H1 (cell line): Measurements from ENCODE around the gene PKP3. TPM values are rescaled to one million over a fixed set of nuclear protein-coding genes. Genes with fewer than 3 reads are reported as not detected.

Source experiments
- CTCF ChIA-PET: fragments of 300-600 bp; sonication (Branson Sonifier 250); formaldehyde crosslinking; loops from one replicate; lab custom pipeline; 2021; ENCODE audit not compliant: partially characterized antibody; lab: Charles Lee
- POLR2A ChIA-PET: fragments of 300-600 bp; sonication (Branson Sonifier 250); formaldehyde crosslinking; loops from one replicate; lab custom pipeline; 2021; ENCODE audit warnings: inconsistent platforms; ENCODE audit not compliant: partially characterized antibody; lab: Charles Lee
- DNase-seq, 2 experiments: peaks; one replicate each; pipeline versions ENCODE4 v3.0.0 to v3.0.0-alpha.2; 2010 to 2022; ENCODE audit warnings: low spot score in 2 of 2, low read depth in 1 of 2, mixed read lengths in 1 of 2
- FAIRE-seq: peaks from 2 replicates; lab custom pipeline; 2011; peaks lifted over from hg19 to GRCh38; lab: Jason Lieb, UNC
- H2AFZ ChIP-seq: 2 replicates; pipeline ENCODE4 v1.8.1; 2012; ENCODE audit warnings: low read length, inconsistent platforms
- H2AK5ac ChIP-seq: 2 replicates; pipeline ENCODE4 v1.6.1; 2013; ENCODE audit warnings: low read depth, low read length
- H2BK120ac ChIP-seq: replicated peaks from 2 replicates; pipeline ENCODE3; 2013; ENCODE audit warnings: low read depth, low read length, inconsistent platforms
- H2BK12ac ChIP-seq: 2 replicates; pipeline ENCODE4 v1.6.1; 2013; ENCODE audit warnings: low read depth, low read length
- H2BK15ac ChIP-seq: 2 replicates; pipeline ENCODE4 v1.6.1; 2013; ENCODE audit warnings: low read length
- H2BK20ac ChIP-seq: 2 replicates; pipeline ENCODE4 v1.6.1; 2013; ENCODE audit warnings: low read length
- H2BK5ac ChIP-seq: 2 replicates; pipeline ENCODE4 v1.6.1; 2013; ENCODE audit warnings: low read depth, low read length
- H3K14ac ChIP-seq: 2 replicates; pipeline ENCODE4 v1.6.1; 2013; ENCODE audit warnings: inconsistent platforms; ENCODE audit not compliant: insufficient read length
- H3K18ac ChIP-seq: 2 replicates; pipeline ENCODE4 v1.6.1; 2013; ENCODE audit warnings: low read length; ENCODE audit errors: extremely low read depth
- H3K23ac ChIP-seq: 2 replicates; pipeline ENCODE4 v1.6.1; 2013; ENCODE audit warnings: inconsistent platforms; ENCODE audit not compliant: insufficient read length
- H3K23me2 ChIP-seq: 2 replicates; pipeline ENCODE4 v1.6.1; 2013; ENCODE audit warnings: low read depth, low read length
- H3K27ac ChIP-seq: 2 replicates; pipeline ENCODE4 v1.6.1; 2011; ENCODE audit warnings: low read depth, low read length, inconsistent platforms
- H3K27me3 ChIP-seq, 4 experiments: replicated peaks in 1 of 4; 1 replicate in 1 of 4; 2 replicates in 3 of 4; pipeline versions ENCODE4 v1.6.1 to v1.8.1; 2011 to 2013; ENCODE audit warnings: low read length in 3 of 4, mild to moderate bottlenecking in 3 of 4, inconsistent platforms in 2 of 4, mixed read lengths in 2 of 4, moderate library complexity in 1 of 4; ENCODE audit not compliant: control insufficient read depth in 3 of 4, insufficient read depth in 3 of 4; ENCODE audit errors: extremely low read depth in 1 of 4
- H3K36me3 ChIP-seq, 4 experiments: 2 replicates each; pipeline versions ENCODE4 v1.6.1 to v1.8.1; 2011 to 2013; ENCODE audit warnings: mild to moderate bottlenecking in 4 of 4, low read length in 3 of 4, moderate library complexity in 2 of 4, control low read depth in 1 of 4, inconsistent platforms in 1 of 4; ENCODE audit not compliant: insufficient read depth in 4 of 4, control insufficient read depth in 2 of 4
- H3K4ac ChIP-seq: replicated peaks from 2 replicates; pipeline ENCODE3; 2013; ENCODE audit warnings: low read length, low read depth, mixed read lengths, inconsistent platforms; ENCODE audit not compliant: insufficient read length
- H3K4me1 ChIP-seq, 4 experiments: replicated peaks in 1 of 4; 1 replicate in 1 of 4; 2 replicates in 3 of 4; pipeline versions ENCODE4 v1.6.1 to v1.8.1; 2011 to 2013; ENCODE audit warnings: low read length in 3 of 4, inconsistent platforms in 2 of 4, mixed read lengths in 1 of 4; ENCODE audit not compliant: insufficient read depth in 4 of 4, control insufficient read depth in 3 of 4
- H3K4me2 ChIP-seq, 2 experiments: 2 replicates each; pipeline versions ENCODE4 v1.6.1 to v1.8.1; 2011 to 2013; ENCODE audit warnings: low read depth in 2 of 2, low read length in 2 of 2, control low read depth in 1 of 2, inconsistent platforms in 1 of 2, mild to moderate bottlenecking in 1 of 2; ENCODE audit not compliant: insufficient read depth in 1 of 2
- H3K4me3 ChIP-seq, 4 experiments: fragments of 200-600, 300-600 bp in 1 of 4; sonication (generic), shearing (Covaris generic), sonication (Bioruptor Twin) in 1 of 4; 2 replicates each; pipeline versions ENCODE4 v1.5.1 to v1.8.1; 2011 to 2016; ENCODE audit warnings: low read length in 4 of 4, low read depth in 3 of 4, control low read depth in 2 of 4, inconsistent platforms in 2 of 4, mild to moderate bottlenecking in 2 of 4, mixed read lengths in 1 of 4, moderate library complexity in 1 of 4; ENCODE audit not compliant: insufficient read depth in 2 of 4; ENCODE audit errors: extremely low read depth in 1 of 4
- H3K56ac ChIP-seq: replicated peaks from 2 replicates; pipeline ENCODE3; 2013; ENCODE audit warnings: low read depth, mild to moderate bottlenecking, mixed read lengths, low read length, inconsistent platforms; ENCODE audit not compliant: insufficient read length
- H3K79me1 ChIP-seq: 2 replicates; pipeline ENCODE4 v1.6.1; 2013; ENCODE audit warnings: low read depth, low read length, control low read depth
- H3K79me2 ChIP-seq, 2 experiments: 2 replicates each; pipeline versions ENCODE4 v1.6.1 to v1.8.1; 2012 to 2013; ENCODE audit warnings: low read length in 2 of 2, mild to moderate bottlenecking in 2 of 2, inconsistent platforms in 1 of 2; ENCODE audit not compliant: insufficient read depth in 2 of 2, control insufficient read depth in 1 of 2
- H3K9ac ChIP-seq, 4 experiments: replicated peaks in 1 of 4; 1 replicate in 1 of 4; 2 replicates in 3 of 4; pipeline versions ENCODE4 v1.6.1 to v1.8.1; 2011 to 2013; ENCODE audit warnings: low read depth in 3 of 4, low read length in 3 of 4, control low read depth in 2 of 4, mild to moderate bottlenecking in 2 of 4, moderate library complexity in 2 of 4, inconsistent platforms in 1 of 4; ENCODE audit errors: extremely low read depth in 1 of 4
- H3K9me3 ChIP-seq, 2 experiments: 2 replicates each; pipeline versions ENCODE4 v1.6.1 to v1.8.1; 2012 to 2013; ENCODE audit warnings: mild to moderate bottlenecking in 2 of 2, moderate library complexity in 2 of 2, control low read depth in 1 of 2, inconsistent platforms in 1 of 2, low read depth in 1 of 2, low read length in 1 of 2, mixed read lengths in 1 of 2; ENCODE audit not compliant: insufficient read depth in 2 of 2
- H4K20me1 ChIP-seq, 2 experiments: replicated peaks in 1 of 2; 2 replicates each; pipeline versions ENCODE3 to v1.8.1; 2011 to 2013; ENCODE audit warnings: inconsistent platforms in 2 of 2, low read length in 2 of 2, mild to moderate bottlenecking in 1 of 2; ENCODE audit not compliant: insufficient read depth in 2 of 2, control insufficient read depth in 1 of 2
- H4K5ac ChIP-seq: 2 replicates; pipeline ENCODE4 v1.6.1; 2013; ENCODE audit warnings: low read length, low read depth, mixed read lengths, inconsistent platforms; ENCODE audit not compliant: insufficient read length
- H4K8ac ChIP-seq: 2 replicates; pipeline ENCODE4 v1.8.0; 2013; ENCODE audit warnings: mild to moderate bottlenecking, moderate library complexity, low read length, inconsistent platforms; ENCODE audit not compliant: insufficient read depth; ENCODE audit errors: extremely low read depth
- H4K91ac ChIP-seq: replicated peaks from 2 replicates; pipeline ENCODE3; 2013; ENCODE audit warnings: low read length, mixed read lengths, inconsistent platforms; ENCODE audit not compliant: insufficient read length
- CTCF ChIP-seq, 3 experiments: IDR thresholded peaks; 1 replicate in 2 of 3; 2 replicates in 1 of 3; pipeline versions ENCODE4 v1.5.1 to v1.6.1; 2011; ENCODE audit warnings: low read length in 3 of 3, mild to moderate bottlenecking in 3 of 3, inconsistent platforms in 2 of 3, low read depth in 1 of 3, moderate library complexity in 1 of 3; ENCODE audit not compliant: insufficient read depth in 1 of 3; ENCODE audit errors: control extremely low read depth in 1 of 3
- GABPA ChIP-seq: IDR thresholded peaks from 2 replicates; pipeline ENCODE4 v1.6.1; 2011; ENCODE audit warnings: mild to moderate bottlenecking, low read length, moderate library complexity, borderline replicate concordance; ENCODE audit not compliant: insufficient read depth
- HDAC2 ChIP-seq, 2 experiments: fragments of 300-600 bp in 1 of 2; sonication (generic) in 1 of 2; IDR thresholded peaks; 2 replicates each; pipeline ENCODE4 v1.6.1; 2011 to 2012; ENCODE audit warnings: low read depth in 2 of 2, low read length in 2 of 2, mild to moderate bottlenecking in 2 of 2, moderate library complexity in 2 of 2, borderline replicate concordance in 1 of 2, inconsistent platforms in 1 of 2
- POU5F1 ChIP-seq: IDR thresholded peaks from 2 replicates; pipeline ENCODE4 v1.6.1; 2011; ENCODE audit warnings: low read depth, mild to moderate bottlenecking, low read length, moderate library complexity
- RNF2 ChIP-seq: fragments of 200-900, 300-1000 bp; sonication (generic); IDR thresholded peaks from 2 replicates; pipeline ENCODE4 v1.7.1; 2016; ENCODE audit warnings: borderline replicate concordance, low read depth, mild to moderate bottlenecking, antibody characterized with exemption, low read length; ENCODE audit not compliant: poor library complexity, severe bottlenecking; ENCODE audit errors: missing control alignments
- SIRT6 ChIP-seq: IDR thresholded peaks from one replicate; pipeline ENCODE4 v1.7.1; 2012; ENCODE audit warnings: low read length, inconsistent platforms
- SRF ChIP-seq: IDR thresholded peaks from 2 replicates; pipeline ENCODE4 v1.6.1; 2011; ENCODE audit warnings: mild to moderate bottlenecking, low read depth, low read length, moderate library complexity
- WGBS, 2 experiments: shearing (Covaris generic) in 1 of 2; methylation state at CpG; one replicate each; pipeline versions ENCODE4 v1.1.6 to v1.1.7; 2013 to 2015; ENCODE audit warnings: low lambda C conversion rate in 2 of 2, mixed read lengths in 2 of 2, inconsistent platforms in 1 of 2, low coverage in 1 of 2, missing lambda C conversion rate in 1 of 2; ENCODE audit not compliant: insufficient replicate concordance in 2 of 2, insufficient coverage in 1 of 2, insufficient read length in 1 of 2; ENCODE audit errors: extremely low coverage in 1 of 2, missing lambda C conversion rate in 1 of 2; 5-methylcytosine and 5-hydroxymethylcytosine counted together
- polyA plus RNA-seq, 7 experiments: library from polyadenylated mRNA; depleted of rRNA in 3 of 7; stranded (reverse) in 5 of 7; unstranded in 2 of 7; fragments of >200 nt in 5 of 7; fragments of 200-250 nt in 2 of 7; gene quantifications; 1 replicate in 5 of 7; 2 replicates in 1 of 7; 4 replicates in 1 of 7; pipeline versions ENCODE4 v1.2.1 to v1.2.3, GENCODE V29; 2011 to 2013; ENCODE audit warnings: missing spikeins in 2 of 7, mixed read lengths in 2 of 7
- total RNA-seq: library from RNA; stranded (reverse); fragmentation: NEBNext Ultra II Directional; extraction: Animal tissue kit (Norgen Biotek cat#: 25700); gene quantifications from 2 replicates; pipeline ENCODE4 v1.2.1, GENCODE V29; 2021
- TF ChIP-seq, protein P1 (sequence below): IDR thresholded peaks from 2 replicates; pipeline ENCODE4 v1.6.1; 2012; ENCODE audit warnings: low read length, inconsistent platforms

PKP3 gene
- total and polyA plus RNA-seq, 2 of the 8 experiments (the other 6 are each of a cell fraction or from before 2014, with no cell fraction given) = 16.7 to 28.7 TPM

DNA sequence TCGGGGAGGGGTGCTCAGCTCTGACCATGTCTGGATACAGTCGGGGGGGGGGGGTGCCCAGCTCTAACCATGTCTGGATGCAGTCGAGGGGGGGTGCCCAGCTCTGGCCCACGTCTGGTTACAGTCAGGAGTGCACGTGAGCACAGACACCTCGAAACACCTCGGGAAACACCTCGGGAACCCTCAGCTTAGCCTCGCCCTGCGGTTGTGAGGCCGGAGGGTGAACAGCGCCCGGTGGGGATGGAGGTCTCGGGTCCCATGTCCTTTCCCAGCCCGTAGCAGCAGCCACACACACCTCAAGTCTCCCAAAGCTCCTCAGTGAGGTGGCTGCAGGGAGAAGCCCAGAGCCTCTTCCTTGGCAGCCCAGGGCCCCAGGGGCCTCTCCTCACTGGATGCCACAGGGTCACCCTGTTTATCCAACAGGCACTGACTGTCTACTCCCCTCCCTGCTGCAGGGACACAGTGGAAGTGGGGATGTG, 18.7 kb downstream of the PKP3 start:
- CTCF ChIA-PET = no interaction called here
- peaks cover 0 to 12% (median 3%) of the 10 kb centered on the region in 4 experiments; a peak in 5 of 7 replicates for H3K27me3 ChIP-seq
- 95% methylated on average over 12 of the region's 15 CpGs; no CpG with 5 or more reads in 1 of the 2 experiments for WGBS, 2 experiments
- no peak for TF ChIP-seq HDAC2 (IDR thresholded peaks at IDR 0.05; ENCODE audit: borderline replicate concordance in 1 of 2, low read depth in 2 of 2, low read length in 2 of 2)
- TF ChIP-seq SIRT6 = no peak
- TF ChIP-seq RNF2 = no peak
- TF ChIP-seq, protein P1, sequence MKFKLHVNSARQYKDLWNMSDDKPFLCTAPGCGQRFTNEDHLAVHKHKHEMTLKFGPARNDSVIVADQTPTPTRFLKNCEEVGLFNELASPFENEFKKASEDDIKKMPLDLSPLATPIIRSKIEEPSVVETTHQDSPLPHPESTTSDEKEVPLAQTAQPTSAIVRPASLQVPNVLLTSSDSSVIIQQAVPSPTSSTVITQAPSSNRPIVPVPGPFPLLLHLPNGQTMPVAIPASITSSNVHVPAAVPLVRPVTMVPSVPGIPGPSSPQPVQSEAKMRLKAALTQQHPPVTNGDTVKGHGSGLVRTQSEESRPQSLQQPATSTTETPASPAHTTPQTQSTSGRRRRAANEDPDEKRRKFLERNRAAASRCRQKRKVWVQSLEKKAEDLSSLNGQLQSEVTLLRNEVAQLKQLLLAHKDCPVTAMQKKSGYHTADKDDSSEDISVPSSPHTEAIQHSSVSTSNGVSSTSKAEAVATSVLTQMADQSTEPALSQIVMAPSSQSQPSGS = no peak
- TF ChIP-seq CTCF (IDR thresholded peaks at IDR 0.05; ENCODE audit: control extremely low read depth in 1 of 3, insufficient read depth in 1 of 3, low read depth in 1 of 3, low read length in 3 of 3) = no peak
- no peak for TF ChIP-seq POU5F1
- TF ChIP-seq GABPA = no peak
- TF ChIP-seq SRF = no peak

More for the DNA sequence above, 18.7 kb downstream of the PKP3 start:
- H4K20me1 ChIP-seq = peaks cover 13 to 19% of the 10 kb centered on the region in 2 experiments
- H2AFZ ChIP-seq = no peak overlapping the region
- H3K23ac ChIP-seq = no peak overlapping the region
- H3K23me2 ChIP-seq = peaks cover 9% of the 10 kb centered on the region; the same call in 1 of the 2 replicates
- no peak overlapping the region for H4K91ac ChIP-seq
- H2AK5ac ChIP-seq = no peak overlapping the region
- H3K36me3 ChIP-seq = no peaks in the 10 kb centered on the region
- no peak overlapping the region for H3K27ac ChIP-seq
- H4K8ac ChIP-seq = no peak overlapping the region
- peaks cover 0 to 23% (median 14%) of the 10 kb centered on the region in 4 experiments; a peak in 6 of 7 replicates for H3K4me1 ChIP-seq
- no peak overlapping the region for H4K5ac ChIP-seq
- no peak overlapping the region for H2BK12ac ChIP-seq
- H2BK5ac ChIP-seq = no peak overlapping the region
- no peak overlapping the region for H2BK15ac ChIP-seq
- no peak overlapping the region for H3K18ac ChIP-seq
- no peak overlapping the region for H3K14ac ChIP-seq
- no peak overlapping the region for H3K4ac ChIP-seq
- H3K4me3 ChIP-seq = no peak overlapping the region
- H3K56ac ChIP-seq = no peak overlapping the region
- no peak overlapping the region for H2BK120ac ChIP-seq
- H3K79me1 ChIP-seq = peaks cover 8% of the 10 kb centered on the region
- H3K9ac ChIP-seq = no peak overlapping the region
- FAIRE-seq = no peak
- DNase-seq = no peak
- POLR2A ChIA-PET = interaction anchor here (0.6 to 1.4 kb wide), 7 partner anchors 11 to 73 kb away, joined by 3 to 5 read pairs (median 3); no protein-coding TSS in a partner anchor
- no peak overlapping the region for H2BK20ac ChIP-seq
- H3K4me2 ChIP-seq = no peak overlapping the region
- H3K9me3 ChIP-seq = no peaks in the 10 kb centered on the region
- peaks cover 0 to 19% of the 10 kb centered on the region in 2 experiments; a peak in 1 of 4 replicates for H3K79me2 ChIP-seq
